PC-3 (cell line): ENCODE data around the gene C10orf120.

Experiments used
- EZH2 ChIP-seq: fragments of 300-600 bp; sonication (generic); IDR thresholded peaks from one replicate; pipeline ENCODE4 v1.6.1; 2017; ENCODE audit warnings: antibody characterized with exemption, mild to moderate bottlenecking, low read length; ENCODE audit not compliant: unreplicated experiment
- EZH2phosphoT487 ChIP-seq: fragments of 300-600 bp; sonication (generic); IDR thresholded peaks from 2 replicates; pipeline ENCODE4 v1.6.1; 2018; ENCODE audit warnings: mild to moderate bottlenecking, antibody characterized with exemption, low read length, borderline replicate concordance
- TF ChIP-seq, protein P1 (sequence below): fragments of 300-600 bp; sonication (generic); conservative IDR thresholded peaks from 2 replicates; pipeline ENCODE4 v1.5.1; 2017; ENCODE audit warnings: antibody characterized with exemption, low read depth, mild to moderate bottlenecking, low read length

DNA sequence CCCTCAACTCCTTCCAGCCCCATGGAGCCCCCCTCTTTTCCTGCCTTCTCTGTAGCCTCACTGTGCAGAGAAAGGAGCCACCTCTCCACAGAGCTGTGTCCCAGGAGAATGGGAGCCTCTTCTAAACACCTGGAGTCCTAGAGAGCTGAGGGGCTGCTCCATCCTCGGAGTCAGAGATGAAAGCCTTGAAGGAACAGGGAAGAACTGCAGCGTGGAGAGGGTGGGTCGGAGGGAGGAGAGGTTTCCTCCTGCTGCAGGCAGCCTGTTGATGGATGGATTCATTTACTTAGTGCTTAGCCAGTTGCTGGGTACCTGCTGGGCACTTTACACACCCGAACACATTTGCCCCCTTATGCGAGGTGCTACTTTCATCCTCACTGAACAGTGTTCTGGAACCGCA is 39.0 kb downstream of the C10orf120 start:
- TF ChIP-seq, protein P1, sequence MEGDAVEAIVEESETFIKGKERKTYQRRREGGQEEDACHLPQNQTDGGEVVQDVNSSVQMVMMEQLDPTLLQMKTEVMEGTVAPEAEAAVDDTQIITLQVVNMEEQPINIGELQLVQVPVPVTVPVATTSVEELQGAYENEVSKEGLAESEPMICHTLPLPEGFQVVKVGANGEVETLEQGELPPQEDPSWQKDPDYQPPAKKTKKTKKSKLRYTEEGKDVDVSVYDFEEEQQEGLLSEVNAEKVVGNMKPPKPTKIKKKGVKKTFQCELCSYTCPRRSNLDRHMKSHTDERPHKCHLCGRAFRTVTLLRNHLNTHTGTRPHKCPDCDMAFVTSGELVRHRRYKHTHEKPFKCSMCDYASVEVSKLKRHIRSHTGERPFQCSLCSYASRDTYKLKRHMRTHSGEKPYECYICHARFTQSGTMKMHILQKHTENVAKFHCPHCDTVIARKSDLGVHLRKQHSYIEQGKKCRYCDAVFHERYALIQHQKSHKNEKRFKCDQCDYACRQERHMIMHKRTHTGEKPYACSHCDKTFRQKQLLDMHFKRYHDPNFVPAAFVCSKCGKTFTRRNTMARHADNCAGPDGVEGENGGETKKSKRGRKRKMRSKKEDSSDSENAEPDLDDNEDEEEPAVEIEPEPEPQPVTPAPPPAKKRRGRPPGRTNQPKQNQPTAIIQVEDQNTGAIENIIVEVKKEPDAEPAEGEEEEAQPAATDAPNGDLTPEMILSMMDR: no peak
- TF ChIP-seq EZH2phosphoT487 (no peak), EZH2 (no peak)
